HuH-7 (cell line): ENCODE results near the gene SOWAHC.
"Not testable (repeated sequence)": the region's sequence is repeated elsewhere in the genome, so short reads cannot be mapped to it uniquely, and the experiment has no call there.

Source experiments
- DNase-seq: peaks from one replicate; pipeline ENCODE4 v3.0.0; 2011; ENCODE audit warnings: low spot score

The SOWAHC gene

DNA sequence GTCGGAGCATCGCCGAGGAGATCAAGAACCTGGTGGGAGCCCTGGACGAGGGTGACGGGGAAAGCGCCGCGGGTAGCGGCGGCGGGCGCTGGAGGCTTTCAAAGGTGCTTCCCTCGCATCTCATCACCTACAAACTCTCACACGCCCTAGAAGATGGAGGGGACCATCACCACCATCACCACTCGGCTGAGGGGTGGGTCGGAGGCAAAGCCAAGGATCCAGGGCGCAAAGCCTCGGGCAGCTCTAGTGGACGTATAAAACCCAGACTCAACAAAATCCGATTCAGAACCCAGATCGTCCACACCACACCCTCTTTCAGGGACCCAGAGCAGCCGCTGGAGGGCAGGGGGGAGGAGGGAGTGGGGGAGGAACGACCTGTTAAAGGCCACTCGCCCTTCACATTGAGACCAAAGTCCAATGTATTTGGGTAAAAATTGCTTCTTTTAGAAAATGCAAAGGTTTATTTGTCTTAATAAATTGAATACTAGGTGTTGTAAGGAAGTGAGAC is 1.5 kb downstream of the SOWAHC start:
- peak; percentile 45 for DNase-seq

- no peak for DNase-seq
Observed at GRCh38 chr2:109616184-109616583, 2.0 kb downstream of the SOWAHC start.

GRCh38 chr2:109619032-109619615 is 5.0 kb downstream of the SOWAHC start:
- no peak for DNase-seq

DNA sequence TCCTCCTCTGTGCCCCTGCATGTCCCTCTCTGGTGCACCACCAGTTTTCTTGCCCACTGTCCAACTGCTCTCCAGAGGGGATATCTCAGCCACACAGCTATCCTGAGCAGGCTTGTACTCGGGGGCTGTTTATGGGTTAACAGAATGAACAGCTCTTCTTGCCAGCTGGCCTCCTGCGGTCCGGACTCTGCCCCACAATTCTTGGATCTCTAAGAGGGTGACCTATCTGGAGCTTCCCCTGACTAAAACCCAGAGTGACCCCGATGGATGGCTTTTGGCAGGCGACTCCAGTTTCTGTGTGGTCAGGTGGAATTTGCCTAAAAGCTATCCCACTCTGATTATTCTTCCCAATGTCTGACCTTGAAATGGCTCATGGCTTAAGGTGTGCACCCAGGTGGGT is 9.1 kb downstream of the SOWAHC start:
- no peak for DNase-seq

DNA sequence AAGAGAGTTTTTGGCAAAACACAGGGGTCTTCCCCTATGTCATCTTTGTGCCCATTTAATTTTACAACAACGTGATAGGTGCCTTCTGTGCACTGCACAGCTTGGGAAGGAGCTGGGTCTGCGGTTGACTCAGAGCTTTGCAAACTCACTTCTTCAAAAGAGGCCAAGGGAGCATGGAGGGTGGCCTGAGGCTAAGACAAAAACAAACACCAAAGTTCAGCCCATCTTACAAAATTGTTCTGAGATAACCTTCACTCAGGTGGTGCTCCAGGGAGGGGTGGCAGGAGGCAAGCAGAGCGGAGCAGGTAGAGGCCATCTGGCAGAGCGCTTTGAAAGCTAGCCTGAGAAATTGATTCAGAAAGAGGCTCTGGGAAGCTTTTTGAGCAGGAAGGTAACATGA is 9.8 kb downstream of the SOWAHC start:
- no peak for DNase-seq

DNA sequence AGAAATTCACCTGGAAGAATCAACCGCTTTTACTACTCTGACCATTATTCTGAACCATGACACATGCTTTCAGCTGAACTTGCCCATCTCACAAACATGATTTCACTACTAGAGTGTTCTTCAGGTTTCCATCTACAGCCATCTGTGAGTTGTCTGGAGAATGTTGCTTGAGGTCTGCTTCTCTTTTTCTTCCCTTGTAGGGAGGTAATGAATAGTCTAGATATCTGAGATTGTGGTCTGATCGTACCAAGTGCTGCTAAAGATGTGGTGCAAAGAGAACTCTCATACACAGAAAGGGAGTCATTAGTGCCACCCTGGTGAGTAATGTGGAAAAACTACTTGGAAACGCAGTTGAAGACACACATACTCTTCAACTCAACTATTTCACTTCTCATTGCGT is 10.2 kb downstream of the SOWAHC start:
- no peak for DNase-seq

- not testable (repeated sequence) for DNase-seq
Observed at GRCh38 chr2:109628321-109628720, 14.2 kb downstream of the SOWAHC start.

DNA sequence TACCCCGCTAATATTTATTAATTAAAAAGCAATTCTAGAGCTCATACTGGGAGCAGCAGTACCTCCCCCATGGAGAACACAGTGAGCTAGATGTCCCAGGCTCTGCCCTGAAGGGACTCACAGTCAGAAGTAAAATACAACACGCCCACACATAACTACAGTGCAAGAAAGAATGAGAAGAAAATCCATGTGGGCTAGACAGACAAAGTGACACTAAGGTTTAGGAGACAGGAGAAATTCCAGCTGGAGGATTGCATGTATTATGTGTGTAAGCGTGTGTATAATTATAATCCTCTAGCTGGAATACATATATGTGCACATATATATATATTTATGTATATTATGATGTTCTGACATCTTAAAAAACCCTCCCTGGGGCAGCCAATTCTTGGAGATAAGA is 15.7 kb downstream of the SOWAHC start:
- DNase-seq = no peak

GRCh38 chr2:109630441-109631430 is 16.6 kb downstream of the SOWAHC start:
- no peak for DNase-seq

DNA sequence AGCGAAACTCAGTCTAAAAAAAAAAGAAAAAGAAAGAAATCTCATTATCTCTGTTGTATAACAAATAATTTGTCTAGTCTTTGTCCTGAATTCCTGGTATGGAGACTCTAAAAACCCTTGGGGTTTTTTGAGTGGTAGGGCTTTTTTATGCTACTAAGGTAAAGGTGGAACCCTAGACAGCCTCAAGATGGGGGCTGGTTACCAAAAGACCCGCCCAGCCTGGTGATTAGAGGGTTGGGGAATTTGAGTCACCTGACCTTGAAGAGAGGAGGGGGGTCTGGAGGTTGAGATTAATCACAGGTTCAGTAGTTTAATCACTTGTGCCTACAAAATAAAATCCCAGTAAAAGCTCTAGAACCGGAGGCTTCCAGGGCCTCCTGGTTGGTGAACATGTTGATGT is 17.6 kb downstream of the SOWAHC start:
- DNase-seq = no peak

- DNase-seq = peak; percentile 50
Observed at GRCh38 chr2:109632158-109632789, 18.1 kb downstream of the SOWAHC start.

- DNase-seq = no peak
Observed at GRCh38 chr2:109633284-109633961, 19.3 kb downstream of the SOWAHC start.

DNA sequence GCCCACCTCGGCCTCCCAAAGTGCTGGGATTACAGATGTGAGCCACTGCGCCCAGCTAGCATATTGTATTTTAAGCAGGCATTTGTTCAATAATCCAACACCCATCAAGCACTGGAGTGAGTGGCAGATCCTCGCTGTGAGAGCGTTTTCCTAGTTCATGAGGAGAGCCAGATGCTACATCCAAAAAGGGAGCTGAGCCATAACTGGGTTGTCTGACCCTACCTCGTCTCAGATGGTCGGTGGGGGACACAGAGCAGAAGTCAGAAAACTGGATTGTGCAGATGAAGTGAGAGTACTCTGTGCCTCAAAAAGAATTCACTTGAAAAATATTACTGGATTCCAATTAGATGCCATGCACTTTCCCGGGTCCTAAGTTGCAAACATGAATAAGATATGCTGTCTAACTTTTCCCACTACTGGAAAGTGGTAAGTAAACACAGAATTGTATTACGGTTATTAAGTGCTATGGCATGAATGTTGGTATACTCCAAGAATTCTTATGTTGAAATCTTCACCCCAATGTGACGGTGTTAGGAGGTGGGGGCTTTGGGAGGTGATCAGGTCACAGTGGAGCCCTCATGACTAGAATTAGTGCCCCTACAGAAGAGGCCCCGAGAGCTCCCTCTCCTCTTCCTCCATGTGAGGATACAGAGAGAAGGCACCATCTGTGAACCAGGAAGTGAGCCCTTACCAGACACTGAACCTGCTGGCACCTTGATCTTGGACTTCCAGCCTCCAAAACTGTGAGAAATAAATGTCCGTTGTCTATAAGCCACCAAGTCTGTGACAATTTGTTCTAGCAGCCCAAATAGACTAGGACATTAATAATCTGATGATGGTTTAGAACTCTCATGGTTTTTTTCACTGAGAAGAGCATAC is 21.5 kb downstream of the SOWAHC start:
- no peak for DNase-seq

GRCh38 chr2:109636317-109636716 is 22.2 kb downstream of the SOWAHC start:
- no peak for DNase-seq

GRCh38 chr2:109637749-109638570 is 23.8 kb downstream of the SOWAHC start:
- DNase-seq = no peak

DNA sequence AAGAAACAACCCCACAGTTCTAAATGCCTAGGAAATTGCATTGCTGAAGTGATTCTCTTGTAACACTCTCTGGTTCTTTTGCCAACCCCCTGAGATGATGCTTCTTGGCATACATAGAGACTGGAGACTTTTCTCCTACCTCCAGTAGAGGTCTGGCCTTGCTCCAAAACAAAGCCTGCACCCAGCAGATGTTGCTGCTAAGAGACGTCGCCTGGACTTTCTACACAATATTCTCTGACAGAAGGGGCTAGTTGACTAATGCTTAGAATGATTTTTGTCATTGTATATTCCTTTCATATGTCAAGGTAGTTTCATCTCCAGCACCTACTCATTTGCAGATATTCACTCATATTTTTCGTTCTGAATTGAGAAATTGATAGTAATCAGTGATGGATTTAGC is 24.6 kb downstream of the SOWAHC start:
- no peak for DNase-seq

DNA sequence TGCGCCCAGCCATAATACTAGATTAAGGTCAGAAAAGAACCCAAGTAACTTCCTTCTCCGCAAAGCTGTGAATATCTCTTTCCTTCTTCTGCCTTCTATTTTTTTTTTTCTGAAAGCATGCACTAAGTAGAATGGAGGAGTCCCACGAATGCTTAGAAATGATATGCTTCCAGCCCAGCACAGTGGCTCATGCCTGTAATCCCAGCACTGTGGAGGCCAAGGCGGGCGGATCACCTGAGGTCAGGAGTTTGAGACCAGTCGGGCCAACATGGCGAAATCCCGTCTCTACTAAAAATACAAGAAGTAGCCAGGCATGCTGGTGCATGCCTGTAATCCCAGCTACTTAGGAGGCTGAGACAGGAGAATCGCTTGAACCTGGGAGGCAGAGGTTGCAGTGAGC is 25.8 kb downstream of the SOWAHC start:
- DNase-seq = not testable (repeated sequence)

DNA sequence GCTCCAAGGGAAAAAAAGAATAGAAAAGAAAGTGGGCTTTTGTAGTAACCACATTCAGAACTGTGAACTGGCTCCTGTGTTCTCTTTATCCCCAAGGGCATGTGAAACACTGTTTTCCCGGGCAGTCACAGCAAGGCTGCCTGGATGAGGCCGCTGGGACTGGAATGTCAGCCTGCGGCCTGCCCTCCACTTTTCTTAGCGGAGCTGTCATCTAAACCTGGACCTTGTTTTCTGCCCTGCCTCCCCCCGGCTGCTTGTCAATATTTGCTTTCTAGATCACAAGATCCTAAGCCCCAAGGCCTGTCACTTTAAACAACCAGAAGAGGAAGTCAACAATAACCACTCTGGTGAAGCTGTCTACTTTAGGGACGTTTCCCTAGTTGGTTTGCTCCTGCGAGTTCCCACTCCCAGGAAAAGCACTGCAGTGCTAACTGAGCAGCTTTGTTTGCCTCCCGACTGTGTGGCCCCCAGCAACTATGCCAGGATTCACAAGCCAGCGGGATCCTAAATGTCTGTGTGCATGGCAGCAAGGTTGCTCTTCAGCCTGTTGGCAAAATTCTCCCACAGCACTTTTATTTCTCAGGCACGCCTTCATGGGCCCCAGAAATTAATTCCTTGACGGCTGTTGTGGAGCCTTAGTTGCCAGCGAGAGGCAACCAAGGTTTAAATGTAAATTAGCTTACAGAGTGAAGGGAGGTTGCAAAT is 30.6 kb downstream of the SOWAHC start:
- peak; percentile 65 for DNase-seq

GRCh38 chr2:109645412-109646184 is 31.4 kb downstream of the SOWAHC start:
- DNase-seq = no peak
